NT2/D1 (cell line): ENCODE measurements around the gene USP21.

Source experiments
- SUZ12 ChIP-seq: IDR thresholded peaks from 2 replicates; pipeline ENCODE4 v1.6.1; 2011; ENCODE audit not compliant: insufficient read length, insufficient read depth; ENCODE audit errors: extremely low read depth
- YY1 ChIP-seq: IDR thresholded peaks from 2 replicates; pipeline ENCODE4 v1.6.1; 2011; ENCODE audit not compliant: insufficient read length, insufficient read depth

- TF ChIP-seq YY1 (no peak), SUZ12 (no peak)
Measured at GRCh38 chr1:161198194-161198896, 39.0 kb downstream of the USP21 start.
